Adrenal gland (tissue), 12 donors: ENCODE results near the gene NFS1. TPM values are rescaled to one million over a fixed set of nuclear protein-coding genes. Genes with fewer than 3 reads are reported as not detected.

Source experiments
- DNase-seq, 7 donors: peaks; one replicate each; pipeline ENCODE4 v3.0.0-alpha.2; 2019 to 2020
- H3K27ac ChIP-seq, 5 donors: fragments of 200-600 bp; sonication (generic) in 4 of 5; 1 replicate in 3 of 5; 2 replicates in 2 of 5; pipeline versions ENCODE4 v1.5.1 to v1.8.0; 2016 to 2020; ENCODE audit warnings: mild to moderate bottlenecking in 1 of 5
- H3K27me3 ChIP-seq: fragments of 200-600 bp; 2 replicates; pipeline ENCODE4 v1.8.0; 2021
- H3K36me3 ChIP-seq, 2 donors: fragments of 200-600 bp; replicated peaks in 1 of 2; 1 replicate in 1 of 2; 2 replicates in 1 of 2; pipeline versions ENCODE4 v1.5.1 to v1.8.0; 2018 to 2022
- H3K4me1 ChIP-seq, 2 donors: fragments of 200-600 bp; replicated peaks in 1 of 2; 1 replicate in 1 of 2; 2 replicates in 1 of 2; pipeline versions ENCODE4 v1.5.1 to v1.8.0; 2018 to 2021
- H3K4me3 ChIP-seq, 4 donors: fragments of 200-600 bp; sonication (generic) in 3 of 4; one replicate each; pipeline ENCODE4 v1.5.1; 2016 to 2018
- H3K9me3 ChIP-seq, 3 donors: fragments of 200-600 bp; sonication (generic) in 1 of 3; replicated peaks in 1 of 3; 1 replicate in 2 of 3; 2 replicates in 1 of 3; pipeline versions ENCODE4 v1.5.1 to v1.8.0; 2016 to 2021
- CTCF ChIP-seq, 6 experiments: fragments of 450-650 bp in 4 of 6; fragments of 200-600 bp in 2 of 6; sonication (generic) in 1 of 6; IDR thresholded peaks; 1 replicate in 5 of 6; 2 replicates in 1 of 6; pipeline versions ENCODE4 v1.5.1 to v1.8.0; 2016 to 2021; ENCODE audit warnings: antibody characterized with exemption in 6 of 6, mild to moderate bottlenecking in 2 of 6, moderate library complexity in 1 of 6
- POLR2A ChIP-seq, 2 donors: fragments of 450-650 bp; IDR thresholded peaks; one replicate each; pipeline ENCODE4 v1.6.1; 2017; ENCODE audit warnings: antibody characterized with exemption in 2 of 2, mild to moderate bottlenecking in 2 of 2, moderate library complexity in 1 of 2
- WGBS, 4 donors: extraction: QIAGEN DNeasy Blood & Tissue Kit in 2 of 4; methylation state at CpG; one replicate each; pipeline versions ENCODE4 v1.1.5 to v1.1.7; 2013 to 2017; 5-methylcytosine and 5-hydroxymethylcytosine counted together
- intact Hi-C, 2 donors: fragments of 100-400 bp; cut with DNase I; formaldehyde crosslinking; loops; one replicate each; pipeline versions ENCODE4 v1.14.1 to v1.15.0; 2022 to 2023
- polyA plus RNA-seq, 3 donors: library from polyadenylated mRNA; stranded (reverse); fragments of 200-250 nt in 2 of 3; fragments of 350-450 nt in 1 of 3; fragmentation: Illumina TruSeq in 1 of 3; extraction: RNeasy Lipid Tissue Mini Kit (QIAGEN cat#74804) in 1 of 3; gene quantifications; one replicate each; pipeline ENCODE4 v1.2.3, GENCODE V29; 2013 to 2014
- total RNA-seq, 9 donors: library from RNA; depleted of rRNA in 4 of 9; stranded (reverse); fragments of >200 nt in 4 of 9; fragments of 120-200 nt in 1 of 9; fragmentation: NEBNext Ultra II Directional in 1 of 9; extraction: Animal tissue kit (Norgen Biotek cat#: 25700) in 1 of 9; gene quantifications; one replicate each; pipeline versions ENCODE4 v1.1.0 to v1.2.4, GENCODE V29; 2013 to 2023
- donor health status: healthy with polysubstance abuse.
- donor health status: Bipolar disorder and iron deficiency.
- donor health status: DM: yes; HTN: yes; CAD: no.
- donor health status: DM: no; HTN: no; CAD: no.
- donor health status: DM: no; HTN: no; CAD: no.
- donor health status: DM: yes; HTN: yes; CAD: no.

The NFS1 gene
- total and polyA plus RNA-seq, 12 donors = 40.1 to 129 (median 104) TPM

GRCh38 chr20:35702824-35703695 lies 3.9 kb upstream of the NFS1 start:
- Histone ChIP-seq H3K4me1 (peaks cover 6 to 46% of the 10 kb centered on the region in 2 donors), H3K4me3 (no peak overlapping the region), H3K27me3 (no peaks in the 10 kb centered on the region), H3K9me3 (no peaks in the 10 kb centered on the region), H3K27ac (peak overlapping the region in 1 of 5 donors; percentile 3), H3K36me3 (peaks cover 0 to 70% of the 10 kb centered on the region in 2 donors)
- no peak for TF ChIP-seq POLR2A (IDR thresholded peaks at IDR 0.05)
- no peak for TF ChIP-seq CTCF (IDR thresholded peaks at IDR 0.05)
- no peak for DNase-seq
- intact Hi-C loops = no loop called here
- WGBS, 4 donors = 65 to 73% (median 70%) methylated on average over 4 of the region's 4 CpGs

GRCh38 chr20:35702051-35702823 lies 3.1 kb upstream of the NFS1 start:
- no peak for DNase-seq
- intact Hi-C loops = no loop called here
- peak overlapping the region in 1 of 5 donors; percentile 3 for H3K27ac ChIP-seq

GRCh38 chr20:35700625-35701148 lies 1.5 kb upstream of the NFS1 start:
- WGBS, 4 donors = 85 to 88% (median 87%) methylated on average over 7 of the region's 7 CpGs
- Histone ChIP-seq H3K27ac (no peak overlapping the region), H3K9me3 (no peaks in the 10 kb centered on the region), H3K4me3 (no peak overlapping the region), H3K27me3 (no peaks in the 10 kb centered on the region), H3K36me3 (peaks cover 0 to 46% of the 10 kb centered on the region in 2 donors), H3K4me1 (peaks cover 10 to 49% of the 10 kb centered on the region in 2 donors)
- intact Hi-C loops = no loop called here
- TF ChIP-seq CTCF (IDR thresholded peaks at IDR 0.05) = no peak
- TF ChIP-seq POLR2A (IDR thresholded peaks at IDR 0.05) = no peak
- DNase-seq = no peak

More at GRCh38 chr20:35702051-35702823, 3.1 kb upstream of the NFS1 start:
- 78 to 82% (median 80%) methylated on average over 12 of the region's 12 CpGs for WGBS, 4 donors
- peaks cover 0 to 62% of the 10 kb centered on the region in 2 donors for H3K36me3 ChIP-seq
- TF ChIP-seq POLR2A (IDR thresholded peaks at IDR 0.05) (no peak), CTCF (IDR thresholded peaks at IDR 0.05) (no peak)
- H3K4me1 ChIP-seq = peaks cover 10 to 48% of the 10 kb centered on the region in 2 donors
- H3K27me3 ChIP-seq = no peaks in the 10 kb centered on the region
- no peak overlapping the region for H3K4me3 ChIP-seq
- H3K9me3 ChIP-seq = no peaks in the 10 kb centered on the region
